Smooth muscle cell (in vitro differentiated cells): ENCODE measurements around the gene APBA2. TPM values are rescaled to one million over a fixed set of nuclear protein-coding genes. Genes with fewer than 3 reads are reported as not detected.

ENCODE experiments used
- DNase-seq: peaks from one replicate; lab custom pipeline; 2025; ENCODE audit not compliant: unreplicated experiment; lab: John Stamatoyannopoulos, UW
- H2AFZ ChIP-seq: fragments of 200-600 bp; sonication (generic); 2 replicates; pipeline ENCODE4 v1.6.0; 2016; ENCODE audit warnings: antibody characterized with exemption, low read depth, mild to moderate bottlenecking
- H3F3A ChIP-seq: fragments of 200-600 bp; sonication (generic); 2 replicates; pipeline ENCODE4 v1.6.0; 2017; ENCODE audit warnings: antibody characterized with exemption, low read depth
- H3K27ac ChIP-seq: fragments of 200-600 bp; sonication (generic); 2 replicates; pipeline ENCODE4 v1.5.1; 2016; ENCODE audit warnings: low read depth, mild to moderate bottlenecking
- H3K27me3 ChIP-seq: fragments of 200-600 bp; sonication (generic); 2 replicates; pipeline ENCODE4 v1.6.1; 2016; ENCODE audit warnings: low read depth, mild to moderate bottlenecking
- H3K36me3 ChIP-seq: fragments of 200-600 bp; sonication (generic); 2 replicates; pipeline ENCODE4 v1.5.1; 2016; ENCODE audit warnings: low read depth
- H3K4me1 ChIP-seq: fragments of 200-600 bp; sonication (generic); 2 replicates; pipeline ENCODE4 v1.5.1; 2016; ENCODE audit warnings: low read depth
- H3K4me2 ChIP-seq: fragments of 200-600 bp; sonication (generic); 2 replicates; pipeline ENCODE4 v1.6.0; 2016; ENCODE audit warnings: mild to moderate bottlenecking
- H3K4me3 ChIP-seq: fragments of 200-600 bp; sonication (generic); 2 replicates; pipeline ENCODE4 v1.5.1; 2016; ENCODE audit warnings: mild to moderate bottlenecking
- H3K79me2 ChIP-seq: fragments of 200-600 bp; sonication (generic); 2 replicates; pipeline ENCODE4 v1.6.0; 2016; ENCODE audit warnings: low read depth, mild to moderate bottlenecking
- H3K9ac ChIP-seq: fragments of 200-600 bp; sonication (generic); 2 replicates; pipeline ENCODE4 v1.6.0; 2016; ENCODE audit warnings: low read depth
- H3K9me3 ChIP-seq: fragments of 200-600 bp; sonication (generic); replicated peaks from 2 replicates; pipeline ENCODE4 v1.5.1; 2016; ENCODE audit warnings: low read depth
- H4K20me1 ChIP-seq: fragments of 200-600 bp; sonication (generic); 2 replicates; pipeline ENCODE4 v1.6.0; 2016; ENCODE audit warnings: low read depth
- WGBS: methylation state at CpG from one replicate; pipeline ENCODE4 v1.1.7; 2016; ENCODE audit warnings: low lambda C conversion rate; 5-methylcytosine and 5-hydroxymethylcytosine counted together
- polyA plus RNA-seq: library from polyadenylated mRNA; unstranded; fragments of >200 nt; fragmentation: Nextera tagmentation; extraction: Ambion mirVana; gene quantifications from 2 replicates; pipeline ENCODE4 v1.2.1, GENCODE V29; 2016
- total RNA-seq: library from RNA; depleted of rRNA; stranded (reverse); fragments of >200 nt; gene quantifications from 2 replicates; pipeline ENCODE4 v1.2.3, GENCODE V29; 2014
- TF ChIP-seq, protein P1 (sequence below): fragments of 200-600 bp; sonication (generic); IDR thresholded peaks from 2 replicates; pipeline ENCODE4 v1.5.1; 2017; ENCODE audit warnings: borderline replicate concordance, mild to moderate bottlenecking, antibody characterized with exemption; ENCODE audit not compliant: insufficient read depth, poor library complexity, severe bottlenecking

The APBA2 gene
- total and polyA plus RNA-seq, 2 experiments from 2014 or later, result 10.2 to 14.9 TPM

GRCh38 chr15:28909958-28910500 lies 24.3 kb downstream of the APBA2 start:
- Histone ChIP-seq H3K9me3 (no peaks in the 10 kb centered on the region), H2AFZ (no peak overlapping the region), H3K4me1 (peaks cover 9% of the 10 kb centered on the region), H3K36me3 (no peaks in the 10 kb centered on the region), H4K20me1 (no peaks in the 10 kb centered on the region), H3K27me3 (no peaks in the 10 kb centered on the region), H3K4me3 (no peak overlapping the region), H3K79me2 (no peaks in the 10 kb centered on the region), H3K4me2 (no peak overlapping the region), H3K27ac (no peak overlapping the region), H3F3A (no peaks in the 10 kb centered on the region), H3K9ac (no peak overlapping the region)
- TF ChIP-seq, protein P1, sequence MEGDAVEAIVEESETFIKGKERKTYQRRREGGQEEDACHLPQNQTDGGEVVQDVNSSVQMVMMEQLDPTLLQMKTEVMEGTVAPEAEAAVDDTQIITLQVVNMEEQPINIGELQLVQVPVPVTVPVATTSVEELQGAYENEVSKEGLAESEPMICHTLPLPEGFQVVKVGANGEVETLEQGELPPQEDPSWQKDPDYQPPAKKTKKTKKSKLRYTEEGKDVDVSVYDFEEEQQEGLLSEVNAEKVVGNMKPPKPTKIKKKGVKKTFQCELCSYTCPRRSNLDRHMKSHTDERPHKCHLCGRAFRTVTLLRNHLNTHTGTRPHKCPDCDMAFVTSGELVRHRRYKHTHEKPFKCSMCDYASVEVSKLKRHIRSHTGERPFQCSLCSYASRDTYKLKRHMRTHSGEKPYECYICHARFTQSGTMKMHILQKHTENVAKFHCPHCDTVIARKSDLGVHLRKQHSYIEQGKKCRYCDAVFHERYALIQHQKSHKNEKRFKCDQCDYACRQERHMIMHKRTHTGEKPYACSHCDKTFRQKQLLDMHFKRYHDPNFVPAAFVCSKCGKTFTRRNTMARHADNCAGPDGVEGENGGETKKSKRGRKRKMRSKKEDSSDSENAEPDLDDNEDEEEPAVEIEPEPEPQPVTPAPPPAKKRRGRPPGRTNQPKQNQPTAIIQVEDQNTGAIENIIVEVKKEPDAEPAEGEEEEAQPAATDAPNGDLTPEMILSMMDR, result no peak
- DNase-seq, result no peak
- WGBS, result 92% methylated on average over 7 of the region's 7 CpGs

GRCh38 chr15:28911310-28911931 lies 25.6 kb downstream of the APBA2 start:
- Histone ChIP-seq H3K4me3 (no peak overlapping the region), H3K27ac (no peak overlapping the region), H3K9ac (no peak overlapping the region), H3K36me3 (no peaks in the 10 kb centered on the region), H3K27me3 (no peaks in the 10 kb centered on the region), H3K79me2 (no peaks in the 10 kb centered on the region), H3K4me2 (no peak overlapping the region), H2AFZ (no peak overlapping the region), H3K4me1 (peaks cover 9% of the 10 kb centered on the region), H4K20me1 (no peaks in the 10 kb centered on the region), H3K9me3 (no peaks in the 10 kb centered on the region), H3F3A (no peaks in the 10 kb centered on the region)
- DNase-seq, result no peak
- TF ChIP-seq, protein P1, result no peak
- 55% methylated on average over 8 of the region's 8 CpGs for WGBS

- H3K4me3 ChIP-seq, result no peak overlapping the region
- no peak overlapping the region for H3K4me2 ChIP-seq
- no peak overlapping the region for H3K9ac ChIP-seq
- WGBS, result 48% methylated on average over 2 of the region's 2 CpGs
- no peaks in the 10 kb centered on the region for H3K36me3 ChIP-seq
- DNase-seq, result no peak
- TF ChIP-seq, protein P1, result no peak
- no peaks in the 10 kb centered on the region for H3K27me3 ChIP-seq
- H2AFZ ChIP-seq, result no peak overlapping the region
- no peaks in the 10 kb centered on the region for H3K9me3 ChIP-seq
- H4K20me1 ChIP-seq, result no peaks in the 10 kb centered on the region
- H3K79me2 ChIP-seq, result no peaks in the 10 kb centered on the region
- H3K4me1 ChIP-seq, result peaks cover 9% of the 10 kb centered on the region
- no peaks in the 10 kb centered on the region for H3F3A ChIP-seq
- H3K27ac ChIP-seq, result no peak overlapping the region
Observed at GRCh38 chr15:28912422-28912821, 26.6 kb downstream of the APBA2 start.
